ENCODE data around the gene FMNL2. TPM values are rescaled to one million over a fixed set of nuclear protein-coding genes. Genes with fewer than 3 reads are reported as not detected.

Gene FMNL2
- total and polyA plus RNA-seq, 2 experiments from 2014 or later: 5.1 to 11.7 TPM

DNA sequence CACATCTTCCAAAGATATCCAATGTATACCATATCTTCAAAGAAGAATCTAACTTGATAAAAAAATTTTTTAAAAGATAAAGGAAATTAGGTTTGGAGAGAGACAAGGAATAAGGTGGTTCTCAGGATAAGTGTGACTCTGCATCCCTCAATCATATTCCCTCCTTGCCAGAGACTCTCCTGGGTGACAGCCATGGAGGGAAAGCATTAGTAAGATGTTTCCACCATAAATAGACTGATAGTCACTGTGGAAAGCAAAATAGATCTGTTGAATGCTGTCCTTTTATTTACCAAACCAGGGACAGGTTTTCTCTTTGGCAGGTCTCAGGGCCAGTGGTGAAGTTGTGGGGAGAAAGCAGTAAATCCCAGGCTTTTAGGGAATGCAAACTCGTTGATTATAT lies 274.7 kb downstream of the FMNL2 start:
- H3K36me3 ChIP-seq: no peaks in the 10 kb centered on the region
- H3K4me1 ChIP-seq (ENCODE audit: low read depth): no peaks in the 10 kb centered on the region
- TF ChIP-seq CTCF (IDR thresholded peaks at IDR 0.05; ENCODE audit: low read depth, low read length): no peak
- H3K9me3 ChIP-seq (ENCODE audit: low read depth): no peaks in the 10 kb centered on the region
- DNase-seq (ENCODE audit: low read depth in 1 of 2, low spot score in 1 of 2): no peak
- no peaks in the 10 kb centered on the region for H3K27me3 ChIP-seq
- no peak overlapping the region for H3K27ac ChIP-seq
- no peak overlapping the region for H3K4me3 ChIP-seq

DNA sequence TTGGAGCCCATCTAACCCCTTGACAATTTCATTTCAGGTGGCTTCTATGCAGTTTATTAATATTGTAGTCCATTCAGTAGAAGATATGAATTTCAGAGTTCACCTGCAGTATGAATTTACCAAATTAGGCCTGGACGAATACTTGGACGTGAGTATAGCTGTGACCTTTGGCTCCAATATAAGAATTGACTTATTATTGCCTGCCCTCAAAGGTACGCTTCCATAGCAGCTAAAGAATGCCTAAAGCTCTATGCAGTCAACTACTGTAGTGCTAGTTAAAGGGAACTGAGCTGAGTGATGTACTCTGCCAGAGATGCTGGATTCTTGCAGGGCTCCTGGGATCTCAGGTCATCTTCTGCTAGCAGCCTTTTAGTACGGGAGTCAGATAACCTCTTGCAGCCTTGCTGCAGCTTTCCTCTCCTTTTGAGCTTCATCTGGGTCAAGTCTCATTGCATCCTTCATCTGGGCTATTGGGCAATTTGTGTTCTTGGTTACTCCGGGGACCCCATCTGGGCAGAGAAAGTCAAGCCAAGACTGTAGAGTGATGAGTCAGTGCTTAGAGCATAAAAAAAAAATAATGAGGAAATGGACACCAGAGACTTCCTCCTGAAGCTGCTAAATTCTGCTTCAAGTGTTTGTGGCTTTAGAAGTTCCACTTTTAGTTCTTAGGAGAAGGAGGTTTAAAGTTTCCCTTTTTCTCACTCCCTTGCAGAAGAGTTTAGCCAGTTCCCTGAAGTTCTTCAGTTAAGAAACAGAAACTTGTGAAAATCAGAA lies 276.7 kb downstream of the FMNL2 start:
- no peaks in the 10 kb centered on the region for H3K36me3 ChIP-seq

GRCh38 chr2:152613235-152613634 lies 278.3 kb downstream of the FMNL2 start:
- TF ChIP-seq CTCF (IDR thresholded peaks at IDR 0.05; ENCODE audit: low read depth, low read length): no peak
- Histone ChIP-seq H3K9me3 (ENCODE audit: low read depth) (no peaks in the 10 kb centered on the region), H3K27ac (no peak overlapping the region), H3K4me3 (no peak overlapping the region), H3K27me3 (no peaks in the 10 kb centered on the region), H3K36me3 (peaks cover 5% of the 10 kb centered on the region), H3K4me1 (ENCODE audit: low read depth) (no peaks in the 10 kb centered on the region)
- no peak for DNase-seq (ENCODE audit: low read depth in 1 of 2, low spot score in 1 of 2)

More for the DNA sequence above, 276.7 kb downstream of the FMNL2 start:
- Histone ChIP-seq H3K27ac (no peak overlapping the region), H3K27me3 (no peaks in the 10 kb centered on the region), H3K4me1 (ENCODE audit: low read depth) (no peaks in the 10 kb centered on the region), H3K9me3 (ENCODE audit: low read depth) (no peaks in the 10 kb centered on the region), H3K4me3 (no peak overlapping the region)
- no peak for TF ChIP-seq CTCF (IDR thresholded peaks at IDR 0.05; ENCODE audit: low read depth, low read length)
- peak in 1 of 2 donors; percentile 91 for DNase-seq (ENCODE audit: low read depth in 1 of 2, low spot score in 1 of 2)

DNA sequence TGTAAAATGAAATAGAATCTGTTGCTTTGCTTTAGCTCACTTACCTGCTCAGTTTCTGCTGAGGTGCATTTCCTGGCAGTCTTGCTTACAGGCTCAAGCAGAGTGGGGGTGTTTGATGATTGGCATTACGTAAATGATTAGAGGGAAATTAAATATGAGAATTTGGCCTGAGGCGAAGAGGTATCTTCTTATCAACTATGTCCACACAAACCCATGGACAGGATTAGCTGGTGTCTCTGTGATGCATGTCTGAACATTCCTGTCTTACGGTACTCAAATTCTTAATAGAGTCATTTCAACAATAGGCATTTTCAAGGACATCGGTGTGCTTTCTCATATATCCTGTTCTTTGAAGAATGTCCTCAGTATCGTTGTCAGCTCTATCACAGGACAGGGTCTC lies 280.2 kb downstream of the FMNL2 start:
- no peak for DNase-seq (ENCODE audit: low read depth in 1 of 2, low spot score in 1 of 2)
- no peak for TF ChIP-seq CTCF (IDR thresholded peaks at IDR 0.05; ENCODE audit: low read depth, low read length)
- H3K27me3 ChIP-seq: no peaks in the 10 kb centered on the region
- H3K4me3 ChIP-seq: no peak overlapping the region
- no peak overlapping the region for H3K27ac ChIP-seq
- H3K9me3 ChIP-seq (ENCODE audit: low read depth): no peaks in the 10 kb centered on the region
- H3K36me3 ChIP-seq: peaks cover 13% of the 10 kb centered on the region
- no peaks in the 10 kb centered on the region for H3K4me1 ChIP-seq (ENCODE audit: low read depth)

GRCh38 chr2:152617456-152618192 lies 282.6 kb downstream of the FMNL2 start:
- Histone ChIP-seq H3K4me3 (no peak overlapping the region), H3K36me3 (peaks cover 13% of the 10 kb centered on the region), H3K27me3 (no peaks in the 10 kb centered on the region), H3K27ac (no peak overlapping the region), H3K4me1 (ENCODE audit: low read depth) (no peaks in the 10 kb centered on the region), H3K9me3 (ENCODE audit: low read depth) (no peaks in the 10 kb centered on the region)
- no peak for DNase-seq (ENCODE audit: low read depth in 1 of 2, low spot score in 1 of 2)
- no peak for TF ChIP-seq CTCF (IDR thresholded peaks at IDR 0.05; ENCODE audit: low read depth, low read length)

All from cardiac muscle cell (in vitro differentiated cells and primary cell).